ENCODE results near the gene MAPKAP1.

The MAPKAP1 gene

DNA sequence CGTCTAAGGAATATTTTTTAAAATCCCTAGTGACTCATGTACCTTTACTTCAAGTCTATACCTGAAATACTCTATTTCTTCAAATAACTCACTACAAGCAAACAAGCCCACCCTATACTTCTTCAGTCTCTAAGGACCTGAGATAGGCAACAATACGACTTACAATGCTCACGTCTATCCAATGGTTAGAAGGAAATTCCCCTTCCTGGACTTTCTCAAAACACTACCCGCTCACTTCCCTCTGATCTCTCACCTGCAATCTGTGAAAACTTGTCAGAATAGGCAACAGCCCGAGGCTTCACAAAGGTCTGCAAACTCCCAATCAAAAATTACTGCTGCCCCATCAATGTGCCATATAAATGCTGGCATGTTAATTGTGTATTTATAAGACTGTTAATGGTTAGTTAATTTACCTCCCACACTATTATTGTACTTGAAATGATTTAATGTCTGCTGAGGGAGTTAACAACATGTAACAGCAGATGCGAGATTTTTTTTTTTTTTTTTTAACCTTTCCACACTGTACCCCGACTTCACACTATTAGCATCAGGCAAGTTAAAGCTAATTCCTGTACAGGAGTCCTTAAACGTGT is 27.3 kb downstream of the MAPKAP1 start:
- DNase-seq (ENCODE audit: low read depth in 4 of 4, low spot score in 1 of 4): no peak

DNA sequence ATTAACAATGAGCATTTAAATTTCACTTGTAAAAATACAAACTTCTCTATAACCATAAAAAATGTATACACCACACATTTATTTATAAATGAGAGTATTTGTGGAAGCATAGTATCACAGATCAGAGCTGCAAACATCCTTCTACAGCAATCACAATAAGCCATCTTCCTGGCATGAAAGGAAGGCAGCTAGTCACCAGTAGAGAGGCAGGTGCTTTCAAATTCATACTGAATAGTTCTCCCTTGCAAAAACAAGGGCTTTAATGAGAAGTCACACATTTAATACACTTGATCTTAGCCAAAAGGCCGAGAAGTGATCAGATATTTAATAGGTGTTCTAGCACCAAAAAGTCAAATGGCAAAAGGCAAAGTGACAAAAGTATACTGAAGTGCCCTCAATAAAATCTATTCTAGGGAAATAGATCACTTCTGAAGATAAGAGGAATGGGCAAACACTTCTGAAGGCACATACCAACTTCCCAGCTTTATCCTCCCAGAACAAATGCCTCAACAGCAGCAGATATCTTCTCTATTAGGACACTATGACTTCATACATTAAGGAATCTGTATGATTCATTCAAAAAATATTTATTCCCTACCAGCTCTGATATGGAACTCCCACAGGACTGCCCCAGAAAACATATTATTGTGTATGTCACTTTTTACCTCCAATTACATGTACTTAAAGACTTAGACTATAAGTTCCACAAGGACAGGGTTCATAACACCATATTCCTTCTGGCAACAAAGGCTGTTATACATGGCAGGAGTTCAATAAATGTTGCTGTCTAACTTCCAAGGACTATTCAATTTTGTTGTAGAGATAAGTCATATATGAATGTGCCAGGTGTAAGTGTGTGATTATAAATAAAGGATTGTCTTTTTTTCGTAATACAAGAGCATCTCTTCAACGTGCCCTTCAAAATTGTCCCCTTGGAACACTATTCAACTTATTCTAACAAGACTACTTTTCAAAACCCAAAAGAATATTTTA is 31.7 kb downstream of the MAPKAP1 start:
- DNase-seq (ENCODE audit: low read depth in 4 of 4, low spot score in 1 of 4): no peak

DNA sequence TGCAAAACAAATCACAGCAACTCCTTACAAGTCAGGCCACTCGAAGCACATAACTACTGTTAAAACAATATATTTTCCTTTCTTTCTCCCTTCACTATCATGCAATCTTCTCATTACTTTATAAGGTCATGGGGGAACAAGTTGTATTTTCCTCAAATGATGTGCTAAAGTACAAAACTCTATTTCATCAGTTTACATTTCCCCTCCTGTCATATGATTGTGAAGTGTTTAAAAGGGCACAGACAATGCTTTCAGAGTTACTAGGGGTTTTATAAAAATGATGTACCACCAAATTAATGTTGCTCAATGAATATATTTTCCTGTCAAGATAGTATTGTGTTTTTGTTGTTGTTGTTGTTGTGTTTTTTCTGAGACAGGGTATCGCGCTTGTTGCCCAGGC is 34.1 kb downstream of the MAPKAP1 start:
- DNase-seq (ENCODE audit: low read depth in 4 of 4, low spot score in 1 of 4): no peak

DNA sequence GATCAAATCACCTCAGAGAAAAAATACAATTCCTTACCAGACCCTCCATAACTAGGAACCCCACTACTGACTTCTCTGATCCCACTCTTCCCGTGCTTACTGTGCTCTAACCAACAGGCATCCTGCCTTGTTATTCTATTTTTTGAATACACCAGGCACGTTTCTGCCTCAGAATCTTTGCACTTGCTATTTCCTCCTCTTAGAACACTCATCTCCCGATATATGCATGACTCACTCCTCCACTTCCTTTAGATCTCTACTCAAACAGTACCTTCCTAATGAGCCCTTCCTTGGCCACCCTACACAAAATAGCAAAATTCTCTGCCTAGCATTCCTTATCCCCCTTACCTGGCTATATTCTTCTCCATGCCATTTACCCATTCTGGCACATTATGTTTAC is 43.9 kb downstream of the MAPKAP1 start:
- DNase-seq (ENCODE audit: low read depth in 4 of 4, low spot score in 1 of 4): no peak

DNA sequence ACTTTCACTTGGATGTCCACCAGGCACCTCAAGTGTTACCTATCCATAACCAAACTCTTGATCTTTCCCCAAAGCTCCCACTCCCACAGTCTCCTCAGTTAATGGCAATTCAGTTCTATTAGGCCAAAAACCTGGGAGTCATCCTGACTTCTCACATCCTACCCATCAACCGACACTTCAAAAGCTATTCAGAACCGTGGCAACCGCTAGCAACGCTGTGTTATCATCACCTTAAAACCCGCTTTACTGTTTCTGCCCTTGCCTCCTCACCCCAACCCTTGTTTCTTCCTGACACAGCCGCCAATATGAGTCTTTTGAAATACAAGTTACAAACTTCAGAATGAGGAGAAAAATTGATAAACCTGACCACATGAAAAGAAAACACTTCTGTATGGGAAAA is 46.5 kb downstream of the MAPKAP1 start:
- no peak for DNase-seq (ENCODE audit: low read depth in 4 of 4, low spot score in 1 of 4)

DNA sequence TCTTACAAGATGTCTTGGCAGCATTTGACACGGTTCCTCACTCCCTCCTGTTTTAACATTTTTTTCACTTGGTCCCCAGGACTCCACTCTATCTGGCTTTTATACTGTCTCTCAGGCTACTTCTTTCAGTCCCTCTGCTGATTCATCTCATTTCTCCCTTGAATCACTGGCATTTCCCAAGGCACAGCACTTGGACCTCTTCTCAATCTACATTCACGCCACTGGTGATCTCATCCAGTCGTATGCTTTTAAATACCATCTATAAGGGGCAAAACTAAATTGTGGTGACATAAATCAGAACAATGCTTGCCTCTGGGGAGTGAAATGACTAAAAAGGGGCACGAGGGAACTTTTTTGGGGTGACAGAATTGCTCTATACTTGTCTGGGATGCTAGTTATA is 47.1 kb downstream of the MAPKAP1 start:
- DNase-seq (ENCODE audit: low read depth in 4 of 4, low spot score in 1 of 4): no peak

DNA sequence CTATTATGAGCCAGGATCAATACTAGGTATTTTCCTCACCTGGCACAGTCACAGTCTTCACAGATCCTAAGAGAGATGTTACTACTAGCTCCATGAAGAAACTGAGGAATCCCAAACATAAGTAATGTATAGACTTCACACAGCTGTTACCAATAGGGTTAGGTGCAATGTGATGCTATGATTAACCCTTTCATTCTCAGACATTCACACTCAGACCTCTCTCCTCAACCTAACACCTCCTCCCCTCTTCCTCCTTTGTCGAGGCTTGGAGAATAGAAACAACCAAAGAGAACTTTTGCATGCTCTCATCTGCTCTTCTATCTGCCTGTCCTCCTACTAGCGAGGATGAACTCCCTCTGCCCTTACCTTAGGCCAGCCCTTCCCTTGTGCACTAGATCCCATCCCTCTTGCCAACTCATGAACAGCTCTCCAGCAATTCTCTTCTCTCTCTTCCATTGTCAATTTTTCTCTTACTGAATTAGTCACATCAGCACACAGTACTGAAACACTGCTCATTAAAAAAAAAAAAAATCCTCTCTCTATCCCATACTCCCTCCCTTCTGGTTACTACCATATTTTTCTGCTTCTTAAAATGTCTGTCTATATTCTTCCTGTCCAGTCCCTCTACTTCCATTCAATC is 47.7 kb downstream of the MAPKAP1 start:
- DNase-seq (ENCODE audit: low read depth in 4 of 4, low spot score in 1 of 4): no peak

DNA sequence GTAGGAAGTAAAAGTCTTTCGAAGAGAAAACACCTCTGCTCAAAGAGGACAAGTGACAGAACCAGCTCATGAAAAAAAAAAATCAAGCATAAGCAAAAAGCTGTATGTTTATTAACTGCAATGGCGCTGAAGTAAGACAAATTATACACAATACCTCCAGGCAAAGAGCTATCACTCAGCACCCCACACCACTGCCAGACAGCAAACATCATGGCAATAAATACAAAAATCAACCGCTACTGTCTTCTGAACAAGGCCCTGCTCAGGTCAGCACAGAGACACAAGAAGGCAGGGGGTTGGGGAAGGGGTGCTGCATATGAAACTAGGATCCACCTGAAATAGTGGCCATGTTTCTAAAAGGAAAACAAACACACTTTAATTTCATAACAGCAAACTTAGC is 50.4 kb downstream of the MAPKAP1 start:
- no peak for DNase-seq (ENCODE audit: low read depth in 4 of 4, low spot score in 1 of 4)

DNA sequence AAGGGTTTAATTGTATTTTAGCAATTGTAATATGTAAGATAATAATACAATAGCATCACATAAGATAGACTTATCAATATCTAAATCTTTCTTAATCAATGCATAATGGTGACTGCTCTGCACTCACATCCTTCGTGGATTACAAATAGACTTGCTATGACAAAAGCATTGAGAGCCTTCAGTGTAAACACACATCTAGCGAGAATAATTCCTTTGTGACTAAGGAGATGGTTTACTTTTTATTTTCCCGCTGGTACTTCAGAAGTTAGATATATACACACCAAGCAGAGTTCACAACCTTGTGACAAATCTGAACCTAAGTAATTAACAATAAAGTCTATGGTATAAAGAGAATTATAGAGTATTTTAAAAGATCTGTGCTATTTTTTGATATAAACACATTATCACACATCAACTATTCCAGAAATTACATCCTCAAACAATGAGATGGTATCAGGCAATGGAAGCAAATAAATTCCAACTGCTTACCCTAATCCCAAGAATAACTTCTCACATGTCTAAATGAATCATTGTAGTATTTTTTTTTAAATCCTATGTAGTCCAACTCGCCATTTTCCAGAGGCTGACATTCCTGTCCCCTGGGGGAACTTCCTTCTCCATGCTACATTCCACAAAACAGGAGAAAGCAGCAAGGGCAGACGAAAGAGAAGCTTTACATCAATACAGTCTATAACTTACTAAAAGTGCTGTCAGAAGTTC is 51.2 kb downstream of the MAPKAP1 start:
- DNase-seq (ENCODE audit: low read depth in 4 of 4, low spot score in 1 of 4): no peak

GRCh38 chr9:125655066-125655633 is 51.9 kb downstream of the MAPKAP1 start:
- no peak for DNase-seq (ENCODE audit: low read depth in 4 of 4, low spot score in 1 of 4)

GRCh38 chr9:125654121-125654520 is 52.9 kb downstream of the MAPKAP1 start:
- DNase-seq (ENCODE audit: low read depth in 4 of 4, low spot score in 1 of 4): no peak

DNA sequence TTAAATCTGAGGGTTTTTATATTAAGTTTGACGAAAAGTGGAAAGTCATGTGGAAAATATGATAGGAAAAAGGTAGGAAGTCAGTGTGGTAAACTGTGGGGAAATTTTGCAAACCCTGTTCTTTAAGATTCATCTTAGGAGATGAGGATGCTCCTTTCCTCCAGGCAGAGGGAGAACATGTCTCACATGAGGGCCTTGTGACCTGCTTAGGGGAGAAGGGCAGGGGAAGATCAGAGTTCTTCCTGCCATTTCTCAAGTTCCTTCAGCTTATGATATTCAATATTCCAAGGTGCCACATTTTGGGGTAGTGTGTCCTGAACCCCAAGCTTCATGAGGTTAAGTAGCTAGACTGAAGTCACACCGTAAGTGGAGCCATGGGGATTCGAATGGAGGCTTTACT is 53.7 kb downstream of the MAPKAP1 start:
- DNase-seq (ENCODE audit: low read depth in 4 of 4, low spot score in 1 of 4): no peak

DNA sequence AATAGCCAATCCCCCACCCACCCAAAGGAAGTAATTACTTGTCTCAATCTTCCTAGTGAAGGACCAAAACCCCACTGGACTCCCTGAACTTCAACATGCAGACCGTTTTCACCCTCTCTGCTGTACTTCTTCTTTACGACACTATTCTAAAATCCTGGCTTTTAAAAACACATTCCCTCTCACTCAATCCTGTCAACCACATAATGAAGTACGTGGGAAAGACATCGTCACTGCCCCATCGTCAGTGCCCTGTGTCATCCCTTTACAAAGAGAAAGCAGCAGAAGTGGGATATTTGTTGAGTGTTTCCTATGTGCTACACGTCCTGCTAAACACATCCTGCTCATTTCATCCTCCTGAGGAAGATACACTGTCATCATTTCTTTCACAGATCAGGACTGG is 54.2 kb downstream of the MAPKAP1 start:
- DNase-seq (ENCODE audit: low read depth in 4 of 4, low spot score in 1 of 4): no peak

- DNase-seq (ENCODE audit: low read depth in 4 of 4, low spot score in 1 of 4): no peak
Measured at GRCh38 chr9:125652233-125652594, 54.8 kb downstream of the MAPKAP1 start.

DNA sequence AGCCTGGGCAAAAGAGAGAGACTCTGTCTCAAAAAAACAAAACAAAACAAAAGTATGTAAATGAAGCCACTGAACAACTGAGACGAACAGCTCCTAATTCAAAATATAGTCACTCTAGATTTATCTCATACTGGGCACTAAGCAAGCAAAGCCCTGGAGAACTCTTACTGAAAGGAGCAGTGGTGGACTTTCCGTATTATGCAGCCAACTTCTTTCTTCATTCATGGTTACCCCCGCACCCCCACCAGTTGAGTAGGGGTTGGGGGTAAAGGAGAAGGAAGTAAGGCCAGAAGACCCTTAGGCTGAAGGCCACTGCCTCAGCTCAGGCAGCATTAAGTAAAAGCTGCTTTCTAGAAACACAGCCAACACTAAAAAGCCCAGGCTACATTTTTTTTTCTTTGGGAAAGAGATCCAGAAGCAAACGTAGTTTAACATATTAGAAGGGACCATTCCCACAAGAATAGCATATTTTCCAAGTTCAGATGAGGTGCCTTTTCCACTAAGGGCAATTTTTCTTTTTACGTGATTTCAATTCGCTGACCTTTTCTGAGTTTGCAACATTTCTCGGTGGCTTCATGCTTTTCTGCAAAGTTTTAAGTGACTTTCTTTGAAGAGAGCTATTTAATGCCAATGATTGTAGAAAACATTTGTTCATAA is 55.3 kb downstream of the MAPKAP1 start:
- no peak for DNase-seq (ENCODE audit: low read depth in 4 of 4, low spot score in 1 of 4)

DNA sequence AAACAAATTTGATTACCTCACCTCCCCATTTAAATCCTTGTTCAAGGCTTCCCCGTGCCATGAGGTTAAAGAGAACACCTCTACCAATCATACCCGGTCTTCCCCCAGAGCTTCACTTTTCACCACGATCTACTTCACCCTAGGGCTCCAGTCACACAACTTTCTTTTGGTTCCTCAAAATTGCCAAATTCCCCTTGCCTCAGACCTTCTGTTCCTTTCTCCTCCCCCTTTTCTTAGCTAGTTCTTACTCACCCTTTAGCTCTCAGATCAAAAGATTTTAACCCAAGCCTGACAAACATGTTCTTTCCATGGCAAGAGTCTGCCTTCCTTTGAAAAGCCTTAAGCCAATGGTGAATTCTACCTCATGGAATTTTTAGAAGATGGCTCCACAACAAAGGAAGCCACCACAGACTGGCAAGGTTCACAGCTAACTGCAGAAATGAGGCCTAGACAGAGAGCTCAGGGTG is 56.7 kb downstream of the MAPKAP1 start:
- peak in 1 of 4 experiments; percentile 19 for DNase-seq (ENCODE audit: low read depth in 4 of 4, low spot score in 1 of 4)

DNA sequence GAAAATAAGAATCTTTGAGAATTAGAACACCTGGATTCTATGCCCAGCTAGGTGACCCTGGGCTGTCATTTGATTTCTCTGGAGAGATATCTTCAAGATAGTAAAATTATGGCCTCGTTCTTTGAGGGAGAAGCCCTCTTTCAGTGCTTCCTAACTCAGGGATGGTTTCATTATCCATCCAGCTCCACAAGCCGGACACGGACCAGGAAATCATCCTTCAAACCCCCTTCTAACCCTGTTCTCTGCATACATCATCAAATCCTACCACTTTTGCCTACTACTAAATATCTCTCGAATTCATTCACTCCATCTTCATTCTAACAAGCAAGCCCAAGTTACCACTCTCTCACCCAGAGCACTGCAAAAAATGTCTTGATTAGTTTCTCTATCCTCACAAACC is 57.2 kb downstream of the MAPKAP1 start:
- DNase-seq (ENCODE audit: low read depth in 4 of 4, low spot score in 1 of 4): no peak

GRCh38 chr9:125649315-125649714 is 57.7 kb downstream of the MAPKAP1 start:
- peak in 2 of 4 experiments; percentile 23 to 24 for DNase-seq (ENCODE audit: low read depth in 4 of 4, low spot score in 1 of 4)

DNA sequence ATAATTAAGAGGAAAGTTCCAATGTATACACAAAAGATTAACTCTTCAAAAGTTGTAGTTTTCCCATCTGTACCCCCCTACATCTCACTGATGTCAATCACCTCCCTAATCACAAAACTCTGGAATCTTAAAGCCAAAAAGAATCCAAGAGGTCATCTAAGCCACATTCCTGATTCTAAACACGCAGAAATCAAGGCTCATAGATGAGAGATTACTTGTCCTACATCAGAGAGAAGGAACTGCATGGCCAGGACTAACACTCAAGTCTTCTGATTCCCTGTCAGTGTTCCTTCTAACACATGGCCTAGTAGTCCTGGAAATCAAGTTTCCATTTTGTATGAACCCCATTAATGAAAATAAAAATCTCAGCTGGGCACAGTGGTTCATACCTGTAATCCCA is 58.7 kb downstream of the MAPKAP1 start:
- DNase-seq (ENCODE audit: low read depth in 4 of 4, low spot score in 1 of 4): no peak

DNA sequence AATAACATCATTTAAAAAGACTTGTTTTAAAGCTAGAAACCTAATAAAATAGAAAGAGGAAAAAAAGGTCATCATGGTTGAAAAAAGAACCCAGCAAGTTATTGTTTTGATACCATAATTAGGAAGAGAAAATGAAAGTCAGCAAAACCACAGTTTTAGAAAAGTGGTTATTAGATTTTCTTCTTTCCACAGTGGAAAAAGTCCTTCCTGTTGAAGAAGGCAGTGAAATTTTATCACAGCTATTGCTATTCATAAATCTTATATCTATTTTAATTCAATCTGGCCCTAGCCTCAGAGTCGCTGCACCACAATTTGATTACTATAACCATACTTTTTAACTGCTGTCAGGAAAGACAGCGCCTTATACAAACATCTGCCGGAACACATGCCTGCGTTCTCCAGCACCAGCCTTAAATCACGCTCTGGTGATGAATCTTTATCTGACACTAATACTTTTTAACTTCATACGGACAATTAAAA is 60.3 kb downstream of the MAPKAP1 start:
- DNase-seq (ENCODE audit: low read depth in 4 of 4, low spot score in 1 of 4): no peak

All from stimulated activated CD4-positive, alpha-beta T cell treated with anti-CD3 and anti-CD28 coated beads, Interleukin-1b, Interleukin-23, amount 100 ng/mL, for 24 hours (primary cell).